SK-N-SH treated with all-trans-retinoic acid at 6 μM for 48 hours (cell line): ENCODE measurements around the gene ANKFN1.
A peak's percentile ranks its signal among the peaks of the same experiment; 100 is the strongest.

Experiments used
- ATAC-seq: fragments of 200-7000 bp; cut with Tn5 transposase; 3 replicates; pipeline ENCODE4 v1.9.1; 2020; ENCODE audit warnings: mild to moderate bottlenecking, moderate library complexity
- ARNTL ChIP-seq: fragments of 450-650 bp; formaldehyde crosslinking; IDR thresholded peaks from 2 replicates; pipeline ENCODE4 v1.5.0; 2020; ENCODE audit warnings: low read depth, mild to moderate bottlenecking, moderate library complexity, borderline replicate concordance
- BACH2 ChIP-seq: fragments of 250-450 bp; sonication (Bioruptor Pico); IDR thresholded peaks from 2 replicates; pipeline ENCODE4 v1.9.0; 2021; ENCODE audit warnings: mild to moderate bottlenecking, borderline replicate concordance
- CREB5 ChIP-seq: fragments of 250-450 bp; sonication (Bioruptor Pico); IDR thresholded peaks from 2 replicates; pipeline ENCODE4 v1.5.1; 2020; ENCODE audit warnings: low read depth, mild to moderate bottlenecking, moderate library complexity
- CSDC2 ChIP-seq: fragments of 250-450 bp; sonication (Bioruptor Pico); IDR thresholded peaks from 2 replicates; pipeline ENCODE4 v1.5.0; 2020; ENCODE audit warnings: mild to moderate bottlenecking, moderate library complexity
- GLIS3 ChIP-seq: fragments of 250-450 bp; sonication (Bioruptor Pico); IDR thresholded peaks from 2 replicates; pipeline ENCODE4 v1.5.0; 2020; ENCODE audit warnings: mild to moderate bottlenecking, moderate library complexity
- ISL1 ChIP-seq: fragments of 250-450 bp; sonication (Bioruptor Pico); IDR thresholded peaks from 2 replicates; pipeline ENCODE4 v2.1.2; 2022; ENCODE audit warnings: mild to moderate bottlenecking, moderate library complexity
- OSR1 ChIP-seq: fragments of 250-450 bp; sonication (Bioruptor Pico); IDR thresholded peaks from 2 replicates; pipeline ENCODE4 v1.8.0; 2022; ENCODE audit warnings: moderate library complexity, mild to moderate bottlenecking, inconsistent platforms
- PPARA ChIP-seq: fragments of 250-450 bp; sonication (Bioruptor Pico); IDR thresholded peaks from 2 replicates; pipeline ENCODE4 v1.5.0; 2020; ENCODE audit warnings: mild to moderate bottlenecking, borderline replicate concordance
- RARB ChIP-seq: fragments of 250-450 bp; sonication (Bioruptor Pico); IDR thresholded peaks from 2 replicates; pipeline ENCODE4 v1.8.0; 2021; ENCODE audit warnings: mild to moderate bottlenecking, moderate library complexity
- SNAI2 ChIP-seq: fragments of 250-450 bp; sonication (Bioruptor Pico); IDR thresholded peaks from 2 replicates; pipeline ENCODE4 v1.5.0; 2020; ENCODE audit warnings: mild to moderate bottlenecking, moderate library complexity
- TCF4 ChIP-seq: fragments of 250-450 bp; sonication (Bioruptor Pico); IDR thresholded peaks from 2 replicates; pipeline ENCODE4 v1.8.0; 2021; ENCODE audit warnings: mild to moderate bottlenecking, moderate library complexity, borderline replicate concordance
- TOX ChIP-seq: fragments of 250-450 bp; sonication (Bioruptor Pico); IDR thresholded peaks from 2 replicates; pipeline ENCODE4 v1.8.0; 2021; ENCODE audit warnings: mild to moderate bottlenecking, moderate library complexity, borderline replicate concordance
- TSHZ2 ChIP-seq: fragments of 250-450 bp; sonication (Bioruptor Pico); IDR thresholded peaks from 2 replicates; pipeline ENCODE4 v1.5.0; 2020; ENCODE audit warnings: mild to moderate bottlenecking, moderate library complexity
- ZC3H10 ChIP-seq: fragments of 250-450 bp; sonication (Bioruptor Pico); IDR thresholded peaks from 2 replicates; pipeline ENCODE4 v1.5.1; 2021; ENCODE audit warnings: mild to moderate bottlenecking, moderate library complexity
- ZFP3 ChIP-seq: fragments of 250-450 bp; sonication (Bioruptor Pico); IDR thresholded peaks from 2 replicates; pipeline ENCODE4 v1.5.0; 2020; ENCODE audit warnings: mild to moderate bottlenecking, moderate library complexity
- ZFP30 ChIP-seq: fragments of 450-650 bp; formaldehyde crosslinking; IDR thresholded peaks from 2 replicates; pipeline ENCODE4 v1.5.0; 2022; ENCODE audit warnings: mild to moderate bottlenecking, moderate library complexity
- ZNF565 ChIP-seq: fragments of 450-650 bp; formaldehyde crosslinking; conservative IDR thresholded peaks from 2 replicates; pipeline ENCODE4 v1.5.0; 2020; ENCODE audit warnings: low read depth, mild to moderate bottlenecking, moderate library complexity
- ZNF70 ChIP-seq: fragments of 450-650 bp; formaldehyde crosslinking; IDR thresholded peaks from 2 replicates; pipeline ENCODE4 v1.5.0; 2020; ENCODE audit warnings: mild to moderate bottlenecking, moderate library complexity
- ZNF8 ChIP-seq: fragments of 450-650 bp; formaldehyde crosslinking; IDR thresholded peaks from 2 replicates; pipeline ENCODE4 v1.5.0; 2020; ENCODE audit warnings: mild to moderate bottlenecking, moderate library complexity
- TF ChIP-seq, protein P1 (sequence below): fragments of 250-450 bp; sonication (Bioruptor Pico); IDR thresholded peaks from 2 replicates; pipeline ENCODE4 v1.8.0; 2020; ENCODE audit warnings: mild to moderate bottlenecking, moderate library complexity, borderline replicate concordance

The ANKFN1 gene

GRCh38 chr17:56186222-56186786 is 33.0 kb downstream of the ANKFN1 start:
- ATAC-seq: peak; percentile 91
- no peak for TF ChIP-seq ISL1 (CRISPR knock-in tag)
- TF ChIP-seq ARNTL: no peak
- no peak for TF ChIP-seq RARB (CRISPR knock-in tag)
- no peak for TF ChIP-seq ZNF565 (CRISPR knock-in tag)
- TF ChIP-seq CREB5 (CRISPR knock-in tag): no peak
- TF ChIP-seq TOX (CRISPR knock-in tag): no peak
- TF ChIP-seq SNAI2 (CRISPR knock-in tag): no peak
- no peak for TF ChIP-seq TCF4 (CRISPR knock-in tag)
- TF ChIP-seq OSR1 (CRISPR knock-in tag): no peak

DNA sequence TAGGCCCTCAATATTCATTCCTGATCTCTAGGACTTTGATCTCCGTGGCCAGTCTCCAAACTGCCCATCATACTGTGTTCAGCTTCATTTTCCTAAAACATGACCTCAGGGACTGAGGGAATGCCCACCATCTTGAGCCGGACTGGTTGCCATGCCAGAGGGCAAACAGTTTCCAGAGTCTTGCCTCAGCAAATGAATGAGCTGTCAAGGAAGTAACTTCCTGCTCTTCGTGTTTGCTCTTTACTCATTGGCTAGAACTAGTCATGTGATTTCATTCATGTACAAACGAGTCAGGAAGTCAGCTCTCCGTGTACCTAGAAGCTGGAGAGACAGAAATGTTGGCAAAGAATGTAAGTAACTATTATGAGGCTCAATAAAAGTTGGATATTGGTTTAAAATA is 50.2 kb downstream of the ANKFN1 start:
- ATAC-seq: peak; percentile 76
- TF ChIP-seq TOX (CRISPR knock-in tag) (no peak), OSR1 (CRISPR knock-in tag) (no peak), ZC3H10 (CRISPR knock-in tag) (no peak), TSHZ2 (CRISPR knock-in tag) (no peak), ISL1 (CRISPR knock-in tag) (no peak), BACH2 (CRISPR knock-in tag) (no peak), CSDC2 (CRISPR knock-in tag) (no peak), ZNF565 (CRISPR knock-in tag) (no peak), ARNTL (no peak), GLIS3 (CRISPR knock-in tag) (no peak), RARB (CRISPR knock-in tag) (no peak), ZNF70 (CRISPR knock-in tag) (no peak), ZNF8 (CRISPR knock-in tag) (no peak), CREB5 (CRISPR knock-in tag) (no peak), ZFP30 (CRISPR knock-in tag) (no peak), PPARA (no peak), ZFP3 (no peak), SNAI2 (CRISPR knock-in tag) (no peak)

DNA sequence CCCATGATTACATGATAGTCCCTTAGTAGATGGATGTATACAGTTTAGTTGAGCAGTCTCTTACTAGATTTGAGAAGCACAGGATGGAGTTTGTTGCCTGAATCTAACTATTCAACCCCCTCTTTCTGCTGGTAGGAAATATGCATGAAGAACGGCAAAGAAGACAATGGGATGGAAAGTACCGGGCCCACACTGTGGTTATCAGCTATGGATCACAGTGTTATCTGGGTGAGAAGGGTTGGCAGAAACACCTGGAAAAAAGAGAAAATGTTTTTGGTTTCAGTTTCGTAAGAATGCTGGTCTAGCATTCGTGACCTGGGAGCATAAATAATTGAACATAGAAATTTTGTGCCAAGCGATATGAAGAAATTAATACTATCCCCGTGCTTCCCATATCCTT is 53.1 kb downstream of the ANKFN1 start:
- ATAC-seq: no peak
- TF ChIP-seq ZFP30 (CRISPR knock-in tag) (no peak), ZNF8 (CRISPR knock-in tag) (no peak), ZNF565 (CRISPR knock-in tag) (no peak), ARNTL (no peak), ZC3H10 (CRISPR knock-in tag) (no peak), RARB (CRISPR knock-in tag) (no peak)
- TF ChIP-seq, protein P1, sequence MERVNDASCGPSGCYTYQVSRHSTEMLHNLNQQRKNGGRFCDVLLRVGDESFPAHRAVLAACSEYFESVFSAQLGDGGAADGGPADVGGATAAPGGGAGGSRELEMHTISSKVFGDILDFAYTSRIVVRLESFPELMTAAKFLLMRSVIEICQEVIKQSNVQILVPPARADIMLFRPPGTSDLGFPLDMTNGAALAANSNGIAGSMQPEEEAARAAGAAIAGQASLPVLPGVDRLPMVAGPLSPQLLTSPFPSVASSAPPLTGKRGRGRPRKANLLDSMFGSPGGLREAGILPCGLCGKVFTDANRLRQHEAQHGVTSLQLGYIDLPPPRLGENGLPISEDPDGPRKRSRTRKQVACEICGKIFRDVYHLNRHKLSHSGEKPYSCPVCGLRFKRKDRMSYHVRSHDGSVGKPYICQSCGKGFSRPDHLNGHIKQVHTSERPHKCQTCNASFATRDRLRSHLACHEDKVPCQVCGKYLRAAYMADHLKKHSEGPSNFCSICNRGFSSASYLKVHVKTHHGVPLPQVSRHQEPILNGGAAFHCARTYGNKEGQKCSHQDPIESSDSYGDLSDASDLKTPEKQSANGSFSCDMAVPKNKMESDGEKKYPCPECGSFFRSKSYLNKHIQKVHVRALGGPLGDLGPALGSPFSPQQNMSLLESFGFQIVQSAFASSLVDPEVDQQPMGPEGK (CRISPR knock-in tag): no peak

DNA sequence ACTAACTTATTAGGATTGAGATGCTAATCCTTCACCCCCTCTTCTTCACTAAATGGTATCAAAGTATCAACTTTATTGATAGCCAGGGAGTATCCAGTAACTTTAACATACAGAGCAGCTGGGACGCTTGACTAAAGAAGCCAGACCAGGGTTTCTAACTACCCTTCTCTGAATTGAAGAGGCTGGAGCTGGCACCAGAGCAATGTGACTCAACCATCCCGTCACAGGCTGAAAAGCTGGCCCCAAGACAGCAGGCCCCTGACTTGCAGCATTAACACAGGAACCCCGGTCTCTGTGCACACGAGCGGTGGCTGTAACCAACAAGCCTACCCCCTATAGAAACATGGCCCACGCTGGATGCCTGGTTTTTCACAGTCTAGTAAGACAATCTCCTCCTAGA is 59.8 kb downstream of the ANKFN1 start:
- TF ChIP-seq TCF4 (CRISPR knock-in tag): no peak
- TF ChIP-seq ZFP3: no peak
- no peak for TF ChIP-seq OSR1 (CRISPR knock-in tag)
- no peak for TF ChIP-seq TOX (CRISPR knock-in tag)
- peak; percentile 55 for ATAC-seq
